DMS153 (cell line): ENCODE measurements around the gene HEMGN.

Source experiments
- DNase-seq: peaks from one replicate; lab custom pipeline; 2025; lab: John Stamatoyannopoulos, UW

Gene HEMGN

DNA sequence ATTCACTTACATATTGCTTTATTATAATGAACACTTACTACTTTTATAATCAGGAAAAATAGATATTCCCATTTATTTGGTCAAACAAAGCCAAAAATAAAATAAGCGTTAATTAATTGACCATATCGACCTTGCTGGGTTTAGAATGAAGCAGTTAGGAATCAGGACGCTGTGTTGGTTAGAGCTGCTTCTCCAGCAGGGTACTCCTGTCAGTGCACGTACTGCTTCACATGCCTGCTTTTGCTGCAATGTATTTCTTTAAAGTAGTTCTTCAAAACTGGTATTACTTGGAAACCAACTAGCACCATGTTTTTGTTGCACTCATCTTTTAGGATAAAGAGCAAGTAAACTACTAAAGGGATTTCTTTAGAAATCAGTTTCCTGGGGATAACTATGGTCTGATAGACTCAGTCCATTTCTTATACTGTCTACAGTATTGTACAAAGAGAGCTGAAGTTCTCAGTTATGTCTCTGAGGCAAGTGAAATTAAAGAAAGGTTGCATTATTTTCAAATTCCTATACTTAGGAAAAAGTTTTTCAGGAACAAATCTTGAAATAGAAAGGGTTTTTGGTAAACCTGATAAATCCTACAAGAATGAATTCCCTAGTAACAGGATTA lies 8.9 kb downstream of the HEMGN start:
- DNase-seq, result no peak

DNA sequence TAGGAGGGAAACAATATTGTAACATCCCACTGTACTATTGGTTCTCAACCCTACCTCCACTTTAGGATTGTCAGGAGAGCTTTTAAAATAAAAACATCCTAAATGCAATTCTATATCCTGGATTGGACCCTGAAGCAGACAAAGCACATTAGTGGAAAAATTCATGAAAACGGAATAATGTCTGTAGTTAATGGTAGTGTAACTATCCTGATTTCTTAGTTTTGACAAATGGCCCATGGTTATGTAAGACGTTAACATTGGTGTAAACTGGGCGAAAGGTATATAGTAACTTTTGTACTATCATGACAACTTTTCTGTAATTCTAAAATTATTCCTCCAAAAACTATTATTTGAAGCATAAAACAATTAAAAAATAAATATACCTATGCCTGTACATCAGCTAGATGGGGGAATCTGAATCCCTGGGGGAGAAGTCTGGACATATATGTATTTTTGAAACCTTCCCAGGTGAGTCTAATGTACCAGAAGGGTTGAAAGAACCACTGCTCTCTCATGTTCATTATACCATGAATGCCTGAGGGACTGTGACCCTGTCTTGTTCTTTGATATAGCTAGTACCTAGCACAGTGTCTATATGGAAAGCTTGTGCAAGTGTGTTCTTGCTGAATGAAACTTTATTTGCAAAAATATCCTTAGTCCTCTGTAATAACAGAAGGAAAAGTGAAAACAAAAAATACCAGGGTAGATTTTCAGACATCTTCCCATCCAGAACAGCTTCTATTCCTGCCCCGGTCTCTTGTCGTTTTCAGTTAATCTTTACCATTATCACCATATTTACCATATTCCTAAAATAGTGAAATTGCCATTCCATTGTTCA lies 12.3 kb downstream of the HEMGN start:
- DNase-seq, result no peak

DNA sequence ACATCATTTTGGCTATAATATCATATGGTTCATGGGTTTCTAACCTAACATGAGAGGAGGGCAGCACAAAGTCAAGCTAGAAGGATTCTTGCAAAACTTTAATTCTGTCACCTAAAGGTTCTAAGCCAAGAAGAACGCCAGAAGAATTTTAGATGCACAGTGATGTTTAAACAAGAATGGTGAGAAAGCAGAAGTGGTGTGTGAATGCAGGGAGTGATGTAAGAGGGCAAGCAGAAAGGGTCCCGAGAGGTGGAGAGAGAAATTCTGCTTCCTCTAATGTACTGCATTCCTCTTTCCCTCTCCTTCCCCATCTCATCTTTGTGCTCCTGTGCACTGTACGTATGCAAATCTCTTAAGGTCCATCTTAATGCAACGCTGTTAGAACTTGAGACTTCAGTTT lies 13.6 kb downstream of the HEMGN start:
- no peak for DNase-seq

DNA sequence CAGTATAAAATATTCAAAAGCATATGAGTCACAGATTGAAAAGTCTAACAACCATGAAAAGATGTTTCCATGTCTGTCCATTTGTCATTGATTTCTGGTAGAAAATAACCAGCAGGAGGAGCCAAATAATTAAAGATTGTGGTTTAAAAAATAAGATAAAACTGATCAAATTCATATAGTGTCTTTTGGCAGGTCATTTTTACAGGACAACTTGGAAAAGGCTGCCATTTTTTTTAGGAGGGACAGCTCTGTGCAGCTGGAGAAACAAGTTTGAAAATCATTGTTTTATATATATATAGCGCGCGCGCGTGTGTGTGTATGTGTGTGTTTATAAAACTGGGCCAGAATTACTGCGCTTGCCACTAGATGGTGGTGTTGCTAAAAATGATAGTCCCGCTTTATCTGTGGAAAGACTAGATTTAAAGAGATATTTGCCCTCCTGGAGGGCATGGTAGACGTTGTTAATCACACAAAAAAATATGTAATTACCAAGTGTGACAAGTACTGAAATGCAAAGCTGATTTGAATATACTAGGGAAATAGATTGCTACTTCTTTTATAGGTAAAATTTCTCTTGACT lies 14.4 kb downstream of the HEMGN start:
- DNase-seq, result peak; percentile 25

DNA sequence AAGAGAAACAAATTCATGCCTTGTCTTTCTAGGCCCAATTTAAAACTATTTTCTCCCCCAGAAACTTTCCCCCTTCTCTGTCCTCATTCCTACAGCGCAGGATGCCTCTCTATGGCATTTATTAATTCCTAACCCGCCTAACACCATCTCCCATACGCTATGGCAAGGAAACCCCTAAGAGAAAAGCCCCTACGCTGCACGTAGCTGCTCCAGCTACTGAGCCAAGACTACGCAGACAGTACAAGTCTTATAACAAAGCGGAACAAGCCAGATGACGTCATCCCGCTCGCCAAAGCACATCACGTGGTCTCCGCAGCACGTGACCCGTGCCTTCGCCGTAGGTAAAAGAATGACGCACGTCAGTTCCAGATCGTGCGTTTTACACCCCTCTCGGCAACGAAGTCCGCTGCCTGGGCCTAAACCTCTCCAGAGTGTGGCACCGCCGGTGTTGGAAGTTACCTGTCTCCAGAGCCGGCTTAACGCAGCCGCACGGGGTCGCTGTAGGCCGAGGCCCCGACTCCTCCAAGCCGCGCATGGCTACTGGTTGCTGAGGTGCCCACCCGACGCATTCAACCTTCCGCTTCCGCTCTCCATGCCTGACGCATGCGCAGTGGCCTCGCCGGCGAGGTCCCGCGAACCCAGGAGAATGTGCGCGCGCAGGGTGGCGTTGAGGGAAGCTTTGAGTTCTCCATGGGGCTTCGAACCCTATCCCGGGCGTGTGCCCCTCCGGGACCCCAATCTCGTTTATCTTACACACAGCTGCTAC lies 15.8 kb downstream of the HEMGN start, which contains the start of gene TRMO:
TSS of gene TRMO (minus strand) at position 542 of the 766 bp plus-strand sequence. CDS start at position 535, 7 bp downstream.
- DNase-seq, result peak; percentile 92

DNA sequence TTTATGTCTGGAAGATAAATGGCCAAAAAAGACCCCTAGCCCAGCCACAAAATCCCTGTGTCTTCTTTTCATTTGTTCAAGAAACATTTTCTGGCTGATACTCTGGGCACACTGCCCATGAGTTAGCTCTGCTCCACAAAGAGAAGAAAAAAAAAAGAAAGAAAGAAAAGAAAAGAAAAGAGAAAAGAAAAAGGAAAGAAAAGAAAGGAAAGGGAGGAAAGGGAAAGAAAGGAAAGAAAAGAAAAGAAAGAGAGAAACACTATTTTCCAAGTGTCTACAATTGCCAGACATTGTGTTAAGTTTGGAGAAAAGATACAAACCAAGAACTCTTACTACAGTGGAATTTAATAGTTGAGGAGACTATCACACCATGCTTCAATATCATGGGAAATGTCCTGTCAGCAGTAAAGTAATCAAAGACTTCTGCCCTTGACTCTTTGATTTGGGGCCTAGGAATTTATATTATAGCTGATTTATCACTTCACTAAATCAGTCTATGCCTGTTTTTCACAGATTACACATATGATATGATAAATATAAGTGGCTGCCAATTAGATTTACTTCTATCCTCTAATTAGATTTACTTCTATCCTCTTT lies 18.7 kb downstream of the HEMGN start:
- DNase-seq, result no peak

DNA sequence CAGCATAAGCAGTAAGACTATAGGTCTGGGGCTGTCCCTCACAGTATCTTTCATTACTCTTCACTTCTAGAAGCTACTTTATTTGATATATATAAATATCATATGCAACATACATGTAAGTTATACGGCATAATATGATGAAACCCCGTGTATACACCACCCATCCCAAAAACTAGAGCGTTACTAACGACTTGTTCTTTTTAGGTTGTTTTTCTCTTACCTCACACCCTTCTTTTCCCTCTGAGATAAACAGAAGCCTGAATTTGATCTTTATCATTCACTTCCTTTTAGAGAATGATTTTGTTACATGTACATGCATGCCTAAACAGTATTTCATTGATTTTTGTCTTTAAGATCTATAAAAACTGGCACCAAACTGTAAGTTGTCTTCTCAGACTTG lies 19.4 kb downstream of the HEMGN start:
- DNase-seq, result no peak

DNA sequence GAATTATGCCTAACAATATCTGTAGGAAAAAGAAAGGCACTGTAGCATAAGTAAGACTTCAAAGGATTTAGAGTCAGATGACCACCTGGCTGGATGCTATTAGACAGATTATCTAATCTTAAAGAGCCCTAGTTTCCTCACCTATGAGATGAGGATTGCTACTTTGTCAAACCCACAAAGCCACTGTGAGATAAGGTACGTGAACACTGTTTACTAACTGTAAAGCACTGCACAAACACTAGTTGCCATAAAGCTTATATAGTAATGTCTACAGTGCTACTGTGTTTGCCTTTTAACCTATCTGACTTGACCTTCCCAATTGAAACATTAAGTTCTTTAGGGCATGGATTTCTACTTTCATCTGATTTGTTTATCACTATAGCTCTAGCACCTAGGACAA lies 26.0 kb downstream of the HEMGN start:
- no peak for DNase-seq

DNA sequence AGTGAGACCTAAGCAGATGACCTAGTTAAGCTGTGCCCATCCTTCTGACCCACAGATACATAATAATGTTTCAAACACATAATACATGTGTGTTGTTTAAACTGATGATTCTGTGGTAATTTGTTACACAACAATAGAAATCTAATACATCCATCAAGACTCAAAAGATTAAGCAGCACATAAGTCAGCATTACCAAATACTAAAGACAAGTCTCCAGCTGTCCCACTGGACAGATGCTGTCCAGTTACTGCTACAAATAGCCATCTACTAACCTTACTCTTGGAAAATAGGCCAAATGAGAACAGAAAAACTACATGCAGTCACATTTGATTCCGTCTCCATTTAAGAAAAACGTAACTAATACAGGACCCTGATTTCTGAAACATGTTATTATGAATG lies 26.4 kb downstream of the HEMGN start:
- no peak for DNase-seq

DNA sequence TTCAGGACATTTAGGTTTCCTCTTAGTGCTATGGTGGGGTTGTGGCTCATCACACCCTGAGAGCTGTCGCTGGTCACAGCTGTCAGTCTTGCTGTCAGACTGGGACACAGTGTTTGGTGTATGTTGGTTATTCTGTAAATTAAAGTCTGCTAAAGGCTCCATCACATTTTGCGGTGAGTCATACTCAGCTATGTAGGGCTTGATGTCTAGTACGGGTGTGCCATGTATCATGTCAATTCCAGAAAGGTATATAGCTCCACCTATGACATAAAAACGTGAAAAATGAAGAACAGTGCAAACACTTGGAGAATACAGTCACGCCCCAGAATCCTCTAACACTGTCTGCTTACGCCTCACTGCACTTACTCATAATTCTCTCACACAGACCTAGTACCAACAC lies 27.6 kb downstream of the HEMGN start:
- DNase-seq, result no peak

DNA sequence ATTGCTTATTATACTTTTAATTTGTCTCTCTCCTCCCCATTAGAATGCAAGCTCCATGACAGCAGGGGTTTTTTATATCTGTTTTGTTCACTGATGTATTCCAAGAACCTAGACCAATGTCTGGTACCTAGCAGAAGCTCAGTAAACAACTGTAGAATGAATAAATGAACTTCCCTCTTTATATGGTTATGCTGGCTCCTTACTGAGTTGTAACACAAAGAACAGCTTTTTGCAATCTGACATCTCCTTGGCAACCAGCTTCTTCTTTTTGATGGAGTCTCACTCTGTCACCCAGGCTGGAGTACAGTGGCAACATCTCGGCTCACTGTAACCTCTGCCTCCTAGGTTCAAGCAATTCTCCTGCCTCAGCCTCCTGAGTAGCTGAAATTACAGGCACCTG lies 29.3 kb downstream of the HEMGN start:
- DNase-seq, result no peak

DNA sequence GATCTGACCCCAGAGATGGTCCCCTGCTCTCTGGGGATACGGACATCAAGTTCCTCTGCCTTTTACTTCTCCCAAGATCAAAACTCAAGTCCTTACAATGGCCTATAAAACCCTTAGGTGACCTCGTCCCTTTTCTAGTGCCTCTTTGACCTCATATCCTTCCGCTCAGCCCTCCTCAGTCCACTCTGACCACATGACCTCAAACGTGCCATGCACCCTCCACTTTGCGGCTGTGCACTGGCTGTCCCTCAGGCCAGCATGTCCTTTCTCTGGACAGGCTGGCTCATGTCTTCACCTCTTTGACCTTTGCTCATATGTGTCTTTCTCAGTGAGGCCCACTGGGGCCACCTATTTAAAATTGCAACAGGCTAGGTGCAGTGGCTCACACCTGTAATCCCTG lies 30.3 kb downstream of the HEMGN start:
- no peak for DNase-seq

DNA sequence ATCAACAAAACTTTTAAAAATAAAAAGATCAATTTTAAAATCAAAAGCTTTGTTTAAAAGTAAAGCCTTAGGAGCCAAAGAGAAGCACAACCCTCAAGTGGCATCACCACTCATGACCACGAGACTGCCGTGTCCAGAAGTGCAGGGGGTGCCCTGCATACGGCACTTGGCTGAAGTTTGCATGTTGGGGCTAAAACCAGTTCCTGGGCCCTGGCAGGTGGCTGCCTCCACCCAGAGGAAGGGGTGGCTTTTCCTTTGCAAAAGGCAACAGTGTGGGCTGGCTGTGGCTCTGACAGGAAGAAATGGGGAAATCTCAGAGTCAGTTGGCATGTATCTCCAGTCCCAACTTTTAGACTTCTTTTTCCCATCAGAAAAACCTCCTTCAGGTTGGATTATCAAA lies 30.9 kb downstream of the HEMGN start:
- no peak for DNase-seq

DNA sequence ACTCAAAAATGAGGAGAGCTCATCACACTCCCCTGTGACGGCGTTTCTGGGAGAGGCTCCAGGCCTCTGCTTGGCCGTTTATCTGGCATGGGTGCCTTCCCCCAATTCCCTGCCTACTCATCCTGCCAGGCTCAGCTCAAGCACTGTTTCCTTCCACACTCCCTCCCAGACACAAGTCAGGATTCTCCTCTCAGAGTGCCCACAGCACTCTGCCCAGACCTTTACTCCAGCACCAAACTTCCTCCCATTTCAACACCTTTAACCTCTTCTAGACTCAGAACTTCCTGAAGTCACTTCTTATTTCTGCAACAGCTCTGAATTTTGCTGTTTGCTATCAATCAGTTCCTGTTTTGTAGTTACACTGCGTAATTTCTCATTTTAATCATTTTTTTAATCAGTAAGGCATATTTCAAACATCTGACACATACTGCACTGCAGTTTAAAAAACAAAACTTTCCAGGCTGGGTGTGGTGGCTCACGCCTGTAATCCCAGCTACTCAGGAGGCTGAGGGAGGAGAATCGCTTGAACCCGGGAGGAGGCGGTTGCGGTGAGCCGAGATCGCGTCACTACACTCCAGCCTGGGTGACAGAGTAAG lies 31.6 kb downstream of the HEMGN start:
- no peak for DNase-seq

DNA sequence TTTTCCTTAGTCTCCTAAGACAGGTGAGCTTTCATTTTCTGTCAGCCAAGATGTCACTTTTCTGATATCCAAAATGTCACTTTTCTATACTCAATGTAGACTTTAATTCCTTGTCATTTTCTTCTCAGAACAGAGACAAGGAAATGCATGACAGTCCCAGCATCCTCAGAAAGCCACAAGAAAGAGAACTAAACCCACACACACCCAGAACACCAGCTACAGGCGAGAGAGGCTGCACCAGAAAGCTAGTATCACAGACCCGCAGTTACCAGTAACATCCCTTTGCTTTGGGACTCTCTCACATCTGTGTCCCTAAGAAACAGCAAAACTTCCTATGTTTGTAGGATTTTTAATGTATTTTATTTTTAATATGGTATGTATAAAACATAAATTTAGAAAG lies 32.7 kb downstream of the HEMGN start:
- no peak for DNase-seq

DNA sequence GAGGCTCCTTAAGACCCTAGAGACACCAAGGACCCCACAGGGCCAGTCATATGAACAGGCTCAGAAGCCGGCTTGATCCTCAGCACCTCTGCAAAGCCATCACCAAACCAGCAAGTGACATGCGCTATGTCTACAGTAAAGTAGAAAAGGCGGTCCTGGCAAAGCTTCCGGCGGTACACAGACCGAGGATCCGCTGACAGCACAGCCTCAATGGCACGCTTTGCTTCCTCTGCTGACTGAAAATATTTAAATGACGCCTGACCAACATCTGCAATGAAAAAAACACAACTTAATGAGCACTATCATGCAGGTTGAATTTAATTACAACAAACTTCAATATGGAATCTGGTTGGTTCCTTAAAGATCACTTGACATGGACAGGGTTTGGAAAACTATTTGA lies 33.2 kb downstream of the HEMGN start:
- DNase-seq, result no peak

DNA sequence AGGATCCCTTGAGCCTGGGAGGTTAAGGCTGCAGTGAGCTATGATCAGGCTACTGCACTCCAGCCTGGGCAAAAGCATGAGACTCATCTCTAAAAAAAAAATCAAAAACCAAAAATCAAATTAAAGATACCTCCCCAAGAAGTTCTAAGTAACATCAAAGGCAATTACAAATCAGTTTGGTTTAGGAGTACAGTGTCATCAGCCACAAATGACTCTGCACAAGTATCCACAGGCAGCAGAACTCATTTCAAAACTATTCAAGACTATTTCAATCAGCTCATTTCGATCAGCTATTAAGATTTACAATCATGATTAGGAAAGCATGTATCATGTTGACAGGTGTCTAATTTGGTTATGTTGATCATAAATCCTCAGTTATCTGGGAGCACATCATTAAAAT lies 34.8 kb downstream of the HEMGN start:
- no peak for DNase-seq

DNA sequence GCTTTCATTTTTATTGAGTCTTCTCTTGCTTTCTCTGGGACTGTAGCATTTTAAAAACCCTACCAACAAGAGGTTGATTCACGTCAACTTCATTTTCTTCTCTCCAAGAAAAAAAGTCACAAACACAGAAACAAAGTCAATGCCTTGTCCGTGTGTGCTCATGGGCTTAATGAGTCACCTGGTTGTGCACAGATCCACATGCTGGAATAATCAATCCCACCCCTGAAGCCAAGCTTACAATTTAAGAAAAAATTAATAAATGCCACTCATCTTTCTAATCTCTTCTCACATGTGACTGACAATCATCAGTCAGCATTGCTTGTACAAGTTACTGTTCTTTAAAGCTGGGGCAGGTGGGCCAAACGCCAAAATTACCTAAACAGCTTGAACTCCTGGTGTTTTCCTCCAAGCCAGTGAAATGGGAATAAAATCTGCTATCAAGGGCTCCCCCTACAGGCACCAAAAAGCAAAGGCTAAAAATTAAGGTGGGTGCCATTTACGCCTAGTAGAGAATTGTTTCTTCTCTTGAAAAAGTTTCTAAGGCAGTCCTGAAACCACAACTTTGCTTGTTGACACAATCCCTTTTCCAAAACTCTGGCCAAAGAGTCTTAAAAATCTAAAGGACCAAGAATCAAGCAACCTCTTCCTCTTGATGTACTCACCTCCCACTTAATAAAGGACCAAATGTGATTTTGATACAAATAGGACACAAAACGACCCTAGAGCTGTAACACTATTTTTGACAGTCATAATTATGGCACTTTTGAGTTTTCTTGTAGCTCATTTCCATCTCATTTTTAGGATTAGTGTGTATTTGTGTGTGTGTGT lies 37.0 kb downstream of the HEMGN start:
- DNase-seq, result no peak

DNA sequence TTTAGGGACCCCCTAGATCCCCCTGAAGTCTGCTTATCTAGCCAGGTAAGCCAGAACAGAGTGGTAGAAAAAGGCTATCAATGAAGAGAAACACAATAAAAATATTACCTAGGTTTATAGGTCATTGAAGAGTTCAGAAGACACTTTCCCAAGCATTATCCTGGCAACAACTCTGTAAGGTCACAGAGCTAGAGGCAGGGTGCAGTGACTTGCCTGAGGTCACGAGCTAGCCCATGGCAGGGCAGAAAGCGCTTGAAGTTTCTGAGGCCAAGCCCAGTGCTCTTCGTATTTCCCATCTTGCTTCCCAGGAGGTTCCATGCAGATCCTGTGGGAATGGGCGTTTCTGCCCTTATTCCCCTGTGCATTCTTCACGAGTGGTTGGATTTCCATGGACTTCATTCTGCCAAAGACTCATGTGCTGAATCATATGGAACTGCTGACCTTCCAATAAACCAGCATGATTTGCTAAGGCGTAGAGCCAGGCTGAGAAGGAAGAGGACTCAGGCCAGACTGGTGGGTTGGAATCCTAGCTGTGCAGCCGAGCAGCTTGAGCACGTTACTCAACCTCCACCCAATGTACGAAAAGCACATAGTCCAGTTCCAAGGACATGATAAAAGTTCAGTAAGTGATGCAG lies 37.8 kb downstream of the HEMGN start:
- DNase-seq, result no peak

DNA sequence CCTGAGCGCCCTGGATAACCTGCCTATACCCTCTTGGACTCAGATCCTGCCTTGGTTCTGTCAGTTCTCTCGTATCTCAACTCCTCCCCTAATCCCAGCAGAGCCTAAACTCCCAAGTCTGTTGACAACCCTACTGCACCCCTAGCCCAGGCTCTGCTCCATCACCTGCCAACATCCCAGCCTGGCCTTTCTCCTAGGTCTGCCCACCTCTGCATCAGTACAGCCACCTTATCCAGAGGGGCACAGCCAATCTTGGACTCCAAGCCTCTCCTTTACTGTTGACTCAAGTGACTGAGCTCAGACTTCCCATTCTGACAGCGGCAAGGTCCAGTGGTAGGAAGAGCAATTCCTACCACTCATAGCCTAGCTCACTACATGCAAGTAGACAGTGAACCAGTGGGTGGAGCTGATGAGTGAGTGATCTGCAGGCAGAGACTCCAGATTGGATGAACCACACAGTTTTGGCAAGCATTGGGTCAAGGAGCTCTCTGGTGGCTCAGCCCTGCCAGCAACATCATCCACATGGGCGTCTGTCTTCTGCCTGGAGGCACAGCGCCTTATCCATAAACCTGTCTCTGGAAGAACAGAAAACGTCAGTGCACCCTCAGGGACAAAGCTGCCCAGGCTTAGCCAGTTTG lies 42.2 kb downstream of the HEMGN start:
- DNase-seq, result no peak
